ENCODE data around the gene DAAM1.

The DAAM1 gene

DNA sequence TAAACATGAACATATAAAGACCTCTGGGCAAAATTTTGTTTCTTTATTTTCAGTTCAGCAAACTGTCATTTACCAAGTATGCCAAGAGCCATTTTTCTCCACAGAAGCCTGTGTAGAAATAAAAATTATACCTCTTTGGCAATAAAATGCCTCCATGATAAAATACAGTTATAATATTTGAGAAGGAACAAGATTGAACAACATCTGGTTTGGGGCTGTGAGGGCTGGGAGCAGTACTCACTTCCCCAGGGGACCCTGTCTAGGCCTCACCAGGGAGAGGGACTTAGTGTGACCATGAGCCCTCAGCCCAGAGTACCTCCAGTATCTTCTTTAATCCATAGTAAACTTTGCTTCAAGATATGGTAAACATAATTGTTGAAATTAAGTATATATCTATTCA, 65.1 kb downstream of the DAAM1 start:
- TF ChIP-seq, protein P1, sequence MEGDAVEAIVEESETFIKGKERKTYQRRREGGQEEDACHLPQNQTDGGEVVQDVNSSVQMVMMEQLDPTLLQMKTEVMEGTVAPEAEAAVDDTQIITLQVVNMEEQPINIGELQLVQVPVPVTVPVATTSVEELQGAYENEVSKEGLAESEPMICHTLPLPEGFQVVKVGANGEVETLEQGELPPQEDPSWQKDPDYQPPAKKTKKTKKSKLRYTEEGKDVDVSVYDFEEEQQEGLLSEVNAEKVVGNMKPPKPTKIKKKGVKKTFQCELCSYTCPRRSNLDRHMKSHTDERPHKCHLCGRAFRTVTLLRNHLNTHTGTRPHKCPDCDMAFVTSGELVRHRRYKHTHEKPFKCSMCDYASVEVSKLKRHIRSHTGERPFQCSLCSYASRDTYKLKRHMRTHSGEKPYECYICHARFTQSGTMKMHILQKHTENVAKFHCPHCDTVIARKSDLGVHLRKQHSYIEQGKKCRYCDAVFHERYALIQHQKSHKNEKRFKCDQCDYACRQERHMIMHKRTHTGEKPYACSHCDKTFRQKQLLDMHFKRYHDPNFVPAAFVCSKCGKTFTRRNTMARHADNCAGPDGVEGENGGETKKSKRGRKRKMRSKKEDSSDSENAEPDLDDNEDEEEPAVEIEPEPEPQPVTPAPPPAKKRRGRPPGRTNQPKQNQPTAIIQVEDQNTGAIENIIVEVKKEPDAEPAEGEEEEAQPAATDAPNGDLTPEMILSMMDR (IDR thresholded peaks at IDR 0.05; ENCODE audit: extremely low read depth, missing control alignments), result no peak
- no peak for DNase-seq (ENCODE audit: low spot score)

DNA sequence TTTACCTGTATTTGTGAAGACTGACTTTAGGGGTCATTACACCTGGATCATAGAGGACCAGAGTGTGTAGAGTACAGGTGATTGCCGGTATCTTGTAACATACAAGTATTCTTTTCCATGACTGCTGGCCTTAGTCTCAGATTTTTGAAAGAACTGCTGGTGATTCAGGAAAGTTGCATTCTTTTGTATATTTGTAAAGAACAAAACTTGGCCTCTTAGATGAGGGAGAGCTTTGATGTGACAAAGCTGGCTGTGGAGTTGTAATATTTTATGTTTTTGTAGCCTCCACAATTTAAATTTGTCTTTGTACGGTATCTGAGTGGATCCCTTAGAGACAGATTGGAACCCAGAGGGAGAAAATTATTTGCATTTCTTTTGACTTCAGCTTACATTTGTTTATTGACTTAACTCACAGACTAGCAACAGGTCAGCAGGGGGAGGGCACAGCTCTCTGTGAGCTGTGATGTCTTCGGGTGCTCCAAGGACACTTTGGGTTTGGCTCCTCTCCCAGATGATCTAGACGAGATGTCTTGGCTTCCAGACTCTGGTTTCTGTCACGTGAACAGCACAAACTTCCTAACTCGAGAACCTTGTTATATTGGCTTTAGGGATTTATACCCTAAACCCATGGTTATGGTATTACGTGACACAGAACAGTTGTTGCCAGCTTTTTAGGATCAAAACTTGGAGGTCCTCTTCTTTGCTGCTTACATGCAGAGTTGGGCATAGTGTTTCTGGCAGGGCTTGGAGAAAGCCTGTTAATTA, 65.9 kb downstream of the DAAM1 start:
- DNase-seq (ENCODE audit: low spot score), result no peak
- TF ChIP-seq, protein P1 (IDR thresholded peaks at IDR 0.05; ENCODE audit: extremely low read depth, missing control alignments), result no peak

DNA sequence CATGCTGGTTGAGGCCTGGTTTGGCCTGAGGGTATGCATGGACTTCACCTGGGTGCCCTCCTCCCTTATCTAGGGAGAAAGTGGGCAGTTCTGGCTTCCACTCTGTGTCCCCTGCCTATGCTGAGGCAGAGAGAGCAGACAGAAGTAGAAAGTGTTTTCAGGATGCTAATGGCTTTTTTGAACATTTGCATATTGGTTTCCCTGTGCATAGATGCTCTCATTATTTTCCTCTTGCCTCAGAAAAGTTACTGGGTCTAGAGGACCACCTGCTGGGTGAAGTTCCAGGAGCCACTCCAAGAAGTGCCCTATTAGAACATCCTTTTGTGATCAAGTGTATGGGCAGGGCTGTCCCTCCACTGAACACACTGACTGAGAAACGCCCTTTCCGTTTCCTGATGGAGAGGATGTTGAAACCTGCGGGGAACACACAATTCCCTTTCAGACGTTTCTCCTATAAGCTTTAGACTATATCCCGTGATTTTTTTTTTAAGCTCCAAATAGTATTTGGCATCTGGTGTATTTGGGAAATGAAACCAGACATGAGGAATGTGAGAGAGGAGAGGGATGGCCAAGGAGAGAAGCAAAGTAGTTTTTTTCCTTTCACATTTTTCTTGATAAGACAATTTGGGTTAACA, 66.6 kb downstream of the DAAM1 start:
- DNase-seq (ENCODE audit: low spot score), result peak; percentile 11
- TF ChIP-seq, protein P1 (IDR thresholded peaks at IDR 0.05; ENCODE audit: extremely low read depth, missing control alignments), result no peak

DNA sequence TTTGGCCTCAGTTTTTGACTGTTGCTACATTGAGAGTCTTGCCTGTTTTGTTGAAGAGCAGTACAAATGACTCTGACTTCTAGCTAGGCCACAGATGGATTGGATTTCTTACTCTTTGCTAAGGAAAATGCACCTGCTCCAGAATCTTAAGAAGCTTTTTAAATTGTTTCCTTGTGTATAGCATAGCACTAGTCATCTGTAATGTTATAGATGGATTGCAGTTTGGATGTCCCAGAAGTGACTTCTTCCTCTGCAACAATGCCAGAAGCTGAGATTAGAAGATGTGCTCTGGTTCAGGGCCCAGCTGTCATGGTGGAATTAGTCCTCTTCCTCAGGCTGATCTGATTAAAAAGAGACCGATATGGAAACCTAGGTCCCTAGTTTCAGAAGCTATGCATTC, 67.9 kb downstream of the DAAM1 start:
- no peak for DNase-seq (ENCODE audit: low spot score)
- TF ChIP-seq, protein P1 (IDR thresholded peaks at IDR 0.05; ENCODE audit: extremely low read depth, missing control alignments), result no peak

DNA sequence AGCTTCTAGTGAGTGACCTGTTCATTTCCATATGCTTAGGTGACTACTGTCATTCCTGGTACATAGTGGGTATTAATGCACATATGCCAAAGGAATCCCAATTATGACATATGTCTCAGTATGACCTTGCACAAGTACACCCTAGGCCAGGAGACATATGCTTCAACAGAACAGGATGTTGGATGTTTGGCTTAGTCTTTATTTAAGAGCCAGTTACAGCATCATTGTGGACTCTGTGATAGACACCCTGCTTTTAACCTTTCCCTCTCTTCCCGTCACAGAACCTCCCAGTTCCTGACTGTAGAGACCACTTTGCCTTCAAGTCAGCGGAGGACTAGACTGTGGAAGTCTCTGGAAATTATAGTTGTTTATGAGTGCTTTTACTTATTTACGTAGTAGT, 72.9 kb downstream of the DAAM1 start:
- DNase-seq (ENCODE audit: low spot score), result no peak
- TF ChIP-seq, protein P1 (IDR thresholded peaks at IDR 0.05; ENCODE audit: extremely low read depth, missing control alignments), result no peak

DNA sequence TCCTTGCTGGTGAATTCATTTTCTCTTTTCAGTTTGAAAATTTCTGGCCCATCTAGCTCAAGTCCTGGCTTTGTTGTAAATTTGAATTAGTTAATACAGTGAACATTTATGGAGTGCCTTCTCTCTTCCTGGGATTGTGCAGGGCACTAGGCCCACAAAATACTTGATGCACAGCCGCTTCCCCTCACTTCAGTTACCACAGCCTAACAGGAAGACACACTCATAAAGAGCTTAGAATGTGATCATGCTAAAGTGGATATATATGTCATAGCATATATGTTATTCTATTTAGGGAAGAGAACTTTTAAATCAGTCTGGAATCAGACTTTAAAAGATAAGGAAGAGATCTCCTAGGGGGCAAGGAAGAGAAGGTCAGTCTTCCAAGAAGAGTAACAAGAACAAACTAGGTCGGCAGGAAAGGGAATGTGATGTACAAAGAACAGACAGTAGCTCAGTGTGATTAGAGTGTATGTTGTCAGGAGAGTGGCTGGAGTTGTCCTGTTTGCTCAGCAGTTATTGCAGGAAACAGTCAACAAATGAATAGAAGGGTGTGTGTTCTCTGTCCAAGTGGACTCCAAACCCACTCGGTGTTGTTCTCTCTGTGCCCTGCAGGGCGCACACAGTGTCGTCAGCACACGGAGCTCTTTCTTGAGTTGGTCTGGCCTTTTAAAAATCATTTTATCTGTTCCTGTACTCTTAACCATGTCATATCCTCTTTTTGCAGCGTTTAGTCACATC, 74.4 kb downstream of the DAAM1 start:
- TF ChIP-seq, protein P1 (IDR thresholded peaks at IDR 0.05; ENCODE audit: extremely low read depth, missing control alignments), result no peak
- DNase-seq (ENCODE audit: low spot score), result no peak

DNA sequence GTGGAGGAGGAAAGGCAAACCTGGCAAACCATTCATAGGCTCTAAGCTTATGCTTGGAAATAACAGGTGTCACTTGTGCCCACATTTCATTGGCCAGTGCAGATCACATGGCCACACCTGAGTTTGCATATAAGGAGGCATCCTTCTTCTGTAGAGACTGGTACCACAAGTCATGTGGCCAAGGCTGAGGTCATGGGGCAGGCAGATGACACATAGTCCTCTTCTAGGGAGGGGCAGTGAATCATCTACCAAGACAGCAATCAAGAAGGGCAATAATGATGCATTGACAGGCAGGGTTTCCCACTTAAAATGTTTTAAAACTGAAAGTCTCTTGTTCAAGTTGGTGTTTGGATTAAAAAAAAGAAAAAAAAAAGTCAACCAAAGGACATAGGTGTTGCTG, 77.3 kb downstream of the DAAM1 start:
- TF ChIP-seq, protein P1 (IDR thresholded peaks at IDR 0.05; ENCODE audit: extremely low read depth, missing control alignments), result no peak
- no peak for DNase-seq (ENCODE audit: low spot score)

Data from GM20000 (cell line).